GM23338 (cell line): ENCODE measurements around the gene CFAP410.

ENCODE experiments used
- CREB1 ChIP-seq: fragments of 250-450 bp; sonication (Bioruptor Pico); IDR thresholded peaks from 2 replicates; pipeline ENCODE4 v1.5.0; 2020; ENCODE audit warnings: low read depth, mild to moderate bottlenecking, moderate library complexity
- CTCF ChIP-seq, 2 experiments: fragments of 200-600 bp in 1 of 2; sonication (generic) in 1 of 2; conservative IDR thresholded peaks; 2 replicates each; pipeline versions ENCODE4 v1.5.1 to v1.6.1; 2016 to 2017; ENCODE audit warnings: antibody characterized with exemption in 2 of 2, low read depth in 2 of 2, mild to moderate bottlenecking in 2 of 2, moderate library complexity in 1 of 2
- ETS1 ChIP-seq: IDR thresholded peaks from 2 replicates; pipeline ENCODE4 v1.6.1; 2016; ENCODE audit warnings: antibody characterized with exemption
- EZH2 ChIP-seq: fragments of 200-600 bp; sonication (generic); IDR thresholded peaks from one replicate; pipeline ENCODE4 v1.8.0; 2017; ENCODE audit warnings: antibody characterized with exemption, mild to moderate bottlenecking, low read depth; ENCODE audit not compliant: unreplicated experiment
- EZH2phosphoT487 ChIP-seq: fragments of 200-600 bp; sonication (generic); IDR thresholded peaks from one replicate; pipeline ENCODE4 v1.8.1; 2018; ENCODE audit warnings: antibody characterized with exemption; ENCODE audit not compliant: unreplicated experiment
- JUNB ChIP-seq: IDR thresholded peaks from one replicate; pipeline ENCODE4 v1.6.1; 2016; ENCODE audit warnings: antibody characterized with exemption; ENCODE audit not compliant: unreplicated experiment
- NANOG ChIP-seq: IDR thresholded peaks from 2 replicates; pipeline ENCODE4 v1.6.1; 2016; ENCODE audit warnings: antibody characterized with exemption, borderline replicate concordance
- POLR2AphosphoS5 ChIP-seq: IDR thresholded peaks from 2 replicates; pipeline ENCODE4 v1.6.1; 2016; ENCODE audit warnings: antibody characterized with exemption, low read depth
- REST ChIP-seq: IDR thresholded peaks from one replicate; pipeline ENCODE4 v1.6.1; 2018; ENCODE audit warnings: antibody characterized with exemption; ENCODE audit not compliant: unreplicated experiment
- STAT1 ChIP-seq: IDR thresholded peaks from one replicate; pipeline ENCODE4 v1.6.1; 2016; ENCODE audit warnings: antibody characterized with exemption; ENCODE audit not compliant: unreplicated experiment
- ZNF114 ChIP-seq: fragments of 250-450 bp; sonication (Bioruptor Pico); IDR thresholded peaks from 2 replicates; pipeline ENCODE4 v1.5.0; 2020; ENCODE audit warnings: mild to moderate bottlenecking, moderate library complexity
- ZNF331 ChIP-seq: fragments of 250-450 bp; sonication (Bioruptor Pico); IDR thresholded peaks from 2 replicates; pipeline ENCODE4 v1.5.0; 2020; ENCODE audit warnings: low read depth, mild to moderate bottlenecking, moderate library complexity
- ZNF462 ChIP-seq: fragments of 250-450 bp; sonication (Bioruptor Pico); IDR thresholded peaks from 2 replicates; pipeline ENCODE4 v1.5.0; 2020; ENCODE audit warnings: mild to moderate bottlenecking, moderate library complexity

- TF ChIP-seq CTCF (conservative IDR thresholded peaks at IDR 0.05; ENCODE audit: low read depth in 2 of 2) (no peak), POLR2AphosphoS5 (no peak), NANOG (no peak), EZH2 (no peak), ZNF331 (CRISPR knock-in tag) (no peak), EZH2phosphoT487 (no peak), ETS1 (no peak), ZNF114 (CRISPR knock-in tag) (no peak), JUNB (no peak), CREB1 (CRISPR knock-in tag) (no peak), STAT1 (no peak), REST (no peak), ZNF462 (no peak)
These were observed 15.9 kb upstream of the CFAP410 start for GRCh38 chr21:44354775-44355771.
